HUES6 (cell line): Measurements from ENCODE around the gene ACTL7A.
"Not testable (repeated sequence)": the region's sequence is repeated elsewhere in the genome, so short reads cannot be mapped to it uniquely, and the experiment has no call there.

Experiments used
- H3K27ac ChIP-seq: 2 replicates; pipeline ENCODE4 v1.7.0; 2013; ENCODE audit warnings: low read depth, mild to moderate bottlenecking, low read length, inconsistent platforms
- H3K27me3 ChIP-seq: 2 replicates; pipeline ENCODE4 v1.6.1; 2013; ENCODE audit warnings: low read length; ENCODE audit not compliant: control insufficient read depth, insufficient read depth
- H3K36me3 ChIP-seq: 2 replicates; pipeline ENCODE4 v1.6.1; 2013; ENCODE audit warnings: low read length; ENCODE audit not compliant: control insufficient read depth, insufficient read depth
- H3K4me1 ChIP-seq: 2 replicates; pipeline ENCODE4 v1.6.1; 2013; ENCODE audit warnings: low read length; ENCODE audit not compliant: control insufficient read depth, insufficient read depth
- H3K4me3 ChIP-seq: 2 replicates; pipeline ENCODE4 v1.5.1; 2013; ENCODE audit warnings: low read depth, low read length
- H3K9ac ChIP-seq: one replicate; pipeline ENCODE4 v1.6.1; 2013; ENCODE audit warnings: mild to moderate bottlenecking, low read length
- H3K9me3 ChIP-seq: 2 replicates; pipeline ENCODE4 v1.6.1; 2013; ENCODE audit warnings: low read depth, low read length; ENCODE audit not compliant: control insufficient read depth, insufficient read depth

ACTL7A gene

DNA sequence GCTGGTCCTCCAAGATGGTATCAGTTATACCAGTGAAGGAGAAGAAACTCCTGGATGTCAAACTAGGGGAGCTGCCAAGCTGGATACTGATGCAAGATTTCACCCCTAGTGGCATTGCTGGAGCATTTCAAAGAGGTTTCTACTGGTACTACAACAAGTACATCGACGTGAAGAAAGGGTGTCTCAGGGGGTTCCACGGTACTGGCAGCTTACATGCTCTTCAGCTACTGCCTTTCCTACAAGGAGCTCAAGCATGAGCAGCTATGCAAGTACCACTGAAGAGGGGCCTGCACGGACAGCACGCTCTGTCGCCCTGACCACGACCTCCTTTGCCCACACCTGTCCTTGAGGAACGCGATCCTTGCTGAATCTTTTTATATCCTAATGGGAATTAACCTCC is 25.7 kb upstream of the ACTL7A start:
- Histone ChIP-seq H3K4me1 (peaks cover 8% of the 10 kb centered on the region), H3K9me3 (no peaks in the 10 kb centered on the region), H3K27me3 (no peaks in the 10 kb centered on the region), H3K27ac (no peak overlapping the region), H3K9ac (no peak overlapping the region), H3K36me3 (no peaks in the 10 kb centered on the region), H3K4me3 (no peak overlapping the region)

GRCh38 chr9:108836781-108837180 is 25.3 kb upstream of the ACTL7A start:
- H3K36me3 ChIP-seq = no peaks in the 10 kb centered on the region
- H3K4me1 ChIP-seq = peaks cover 8% of the 10 kb centered on the region
- no peak overlapping the region for H3K9ac ChIP-seq
- no peaks in the 10 kb centered on the region for H3K9me3 ChIP-seq
- H3K27ac ChIP-seq = no peak overlapping the region
- H3K4me3 ChIP-seq = no peak overlapping the region
- no peaks in the 10 kb centered on the region for H3K27me3 ChIP-seq

DNA sequence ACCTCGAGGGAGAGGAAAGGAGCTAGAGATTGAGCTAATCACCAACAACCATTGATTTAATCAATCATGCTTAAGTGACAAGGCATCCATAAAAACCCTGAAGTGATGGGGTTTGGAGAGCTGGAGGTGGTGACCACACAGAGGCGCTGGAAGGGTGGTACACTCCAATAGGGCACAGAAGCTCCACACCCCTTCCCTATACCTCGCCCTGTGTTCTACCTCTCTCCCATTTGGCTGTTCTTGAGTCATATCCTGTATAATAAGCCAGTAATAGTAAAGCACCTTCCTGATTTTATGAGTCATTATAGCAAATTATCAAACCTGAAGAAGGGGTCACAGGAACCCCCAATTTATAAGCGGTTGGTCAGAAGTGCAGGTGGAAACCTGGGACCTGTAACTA is 24.5 kb upstream of the ACTL7A start:
- no peaks in the 10 kb centered on the region for H3K36me3 ChIP-seq
- H3K27me3 ChIP-seq = no peaks in the 10 kb centered on the region
- no peak overlapping the region for H3K27ac ChIP-seq
- H3K4me3 ChIP-seq = no peak overlapping the region
- H3K9ac ChIP-seq = no peak overlapping the region
- H3K9me3 ChIP-seq = no peaks in the 10 kb centered on the region
- peaks cover 8% of the 10 kb centered on the region for H3K4me1 ChIP-seq

GRCh38 chr9:108838017-108838416 is 24.0 kb upstream of the ACTL7A start:
- no peak overlapping the region for H3K27ac ChIP-seq
- H3K27me3 ChIP-seq = no peaks in the 10 kb centered on the region
- peaks cover 8% of the 10 kb centered on the region for H3K4me1 ChIP-seq
- H3K9me3 ChIP-seq = no peaks in the 10 kb centered on the region
- H3K9ac ChIP-seq = no peak overlapping the region
- no peaks in the 10 kb centered on the region for H3K36me3 ChIP-seq
- no peak overlapping the region for H3K4me3 ChIP-seq

DNA sequence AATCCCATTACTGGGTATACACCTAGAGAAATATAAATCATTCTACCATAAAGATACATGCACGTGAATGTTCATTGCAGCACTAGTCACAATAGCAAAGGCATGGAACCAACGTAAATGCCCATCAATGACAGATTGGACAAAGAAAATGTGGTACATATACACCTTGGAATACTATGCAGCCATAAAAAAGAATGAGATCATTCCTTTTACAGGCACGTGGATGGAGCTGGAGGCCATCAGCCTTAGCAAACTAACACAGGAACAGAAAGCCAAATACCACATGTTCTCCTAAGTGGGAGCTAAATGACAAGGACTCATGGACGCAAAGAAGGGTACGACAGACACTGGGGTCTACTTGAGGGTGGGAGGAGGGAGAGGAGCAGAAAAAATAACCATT is 22.5 kb upstream of the ACTL7A start:
- not testable (repeated sequence) for H3K27me3 ChIP-seq, H3K27ac ChIP-seq, H3K4me1 ChIP-seq, H3K9ac ChIP-seq, H3K9me3 ChIP-seq, H3K36me3 ChIP-seq, H3K4me3 ChIP-seq

- Histone ChIP-seq H3K27me3 (no peaks in the 10 kb centered on the region), H3K9ac (no peak overlapping the region), H3K27ac (no peak overlapping the region), H3K4me3 (no peak overlapping the region), H3K9me3 (no peaks in the 10 kb centered on the region), H3K4me1 (no peaks in the 10 kb centered on the region), H3K36me3 (no peaks in the 10 kb centered on the region)
These were observed 19.3 kb upstream of the ACTL7A start for GRCh38 chr9:108842610-108843295.

GRCh38 chr9:108844391-108844790 is 17.7 kb upstream of the ACTL7A start:
- no peak overlapping the region for H3K4me3 ChIP-seq
- H3K27me3 ChIP-seq = no peaks in the 10 kb centered on the region
- no peaks in the 10 kb centered on the region for H3K9me3 ChIP-seq
- no peaks in the 10 kb centered on the region for H3K4me1 ChIP-seq
- no peak overlapping the region for H3K27ac ChIP-seq
- H3K36me3 ChIP-seq = no peaks in the 10 kb centered on the region
- no peak overlapping the region for H3K9ac ChIP-seq

DNA sequence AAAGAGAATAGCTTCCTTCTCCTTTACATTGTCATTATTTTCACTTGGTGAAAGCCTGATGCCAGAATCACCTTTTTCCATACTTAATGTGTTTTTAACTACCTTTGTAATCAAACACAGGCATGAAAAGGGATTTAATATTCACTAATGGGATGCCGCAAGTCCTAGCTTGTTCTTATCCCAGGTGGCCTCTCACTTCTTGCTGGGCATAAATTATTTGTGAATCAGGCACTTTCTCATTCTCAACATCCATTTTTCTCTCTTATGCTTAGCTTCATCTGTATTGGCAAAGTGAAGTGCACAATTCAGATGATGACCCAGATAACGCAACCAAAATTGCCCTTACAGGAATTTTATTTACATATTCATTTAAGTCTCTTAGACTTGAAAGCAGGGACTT is 17.2 kb upstream of the ACTL7A start:
- no peaks in the 10 kb centered on the region for H3K27me3 ChIP-seq
- no peaks in the 10 kb centered on the region for H3K4me1 ChIP-seq

GRCh38 chr9:108845507-108845906 is 16.6 kb upstream of the ACTL7A start:
- Histone ChIP-seq H3K27ac (no peak overlapping the region), H3K9me3 (no peaks in the 10 kb centered on the region), H3K27me3 (no peaks in the 10 kb centered on the region), H3K36me3 (no peaks in the 10 kb centered on the region), H3K9ac (no peak overlapping the region), H3K4me3 (no peak overlapping the region), H3K4me1 (no peaks in the 10 kb centered on the region)

More for the DNA sequence above, 17.2 kb upstream of the ACTL7A start:
- H3K9ac ChIP-seq = no peak overlapping the region
- no peaks in the 10 kb centered on the region for H3K9me3 ChIP-seq
- no peak overlapping the region for H3K4me3 ChIP-seq
- no peak overlapping the region for H3K27ac ChIP-seq
- H3K36me3 ChIP-seq = no peaks in the 10 kb centered on the region

DNA sequence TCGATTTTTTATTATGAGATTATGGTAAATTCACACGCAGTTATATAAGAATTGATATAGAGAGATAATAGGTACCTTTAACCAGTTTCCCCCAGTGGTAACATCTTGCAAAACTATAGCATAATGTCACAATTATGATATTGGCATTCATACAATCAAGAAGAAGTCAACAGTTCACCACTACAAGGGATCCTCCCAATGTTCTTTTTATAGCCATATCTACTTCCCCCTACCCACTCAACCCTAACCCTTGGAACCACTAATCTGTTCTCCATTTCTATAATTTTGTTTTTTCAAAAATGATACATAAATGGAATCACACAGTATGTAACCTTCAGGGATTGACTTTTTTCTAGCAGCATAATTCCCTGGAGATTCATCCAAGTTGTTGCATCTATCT is 16.1 kb upstream of the ACTL7A start:
- no peak overlapping the region for H3K4me3 ChIP-seq
- H3K4me1 ChIP-seq = no peaks in the 10 kb centered on the region
- no peak overlapping the region for H3K27ac ChIP-seq
- H3K9ac ChIP-seq = no peak overlapping the region
- H3K9me3 ChIP-seq = no peaks in the 10 kb centered on the region
- H3K27me3 ChIP-seq = no peaks in the 10 kb centered on the region
- H3K36me3 ChIP-seq = no peaks in the 10 kb centered on the region

- H3K4me3 ChIP-seq, H3K27ac ChIP-seq, H3K9me3 ChIP-seq, H3K4me1 ChIP-seq, H3K9ac ChIP-seq, H3K36me3 ChIP-seq, H3K27me3 ChIP-seq: not testable (repeated sequence)
These were observed 13.8 kb upstream of the ACTL7A start for GRCh38 chr9:108848296-108848695.
